GM19372 (cell line): ENCODE measurements around the gene ARHGAP4.
A peak's percentile ranks its signal among the peaks of the same experiment; 100 is the strongest.

Experiments used
- ATAC-seq: cut with Tn5 transposase; IDR thresholded peaks from one replicate; pipeline ENCODE4 v1.9.1; 2021; ENCODE audit warnings: mild to moderate bottlenecking, low read depth, moderate library complexity; ENCODE audit not compliant: unreplicated experiment

Gene ARHGAP4

GRCh38 chrX:153928846-153929245 is 2.8 kb upstream of the ARHGAP4 start:
- ATAC-seq = no peak

- peak; percentile 74 for ATAC-seq
These were observed 2.1 kb upstream of the ARHGAP4 start for GRCh38 chrX:153927922-153928760.

GRCh38 chrX:153927672-153927921 is 1.5 kb upstream of the ARHGAP4 start:
- no peak for ATAC-seq

DNA sequence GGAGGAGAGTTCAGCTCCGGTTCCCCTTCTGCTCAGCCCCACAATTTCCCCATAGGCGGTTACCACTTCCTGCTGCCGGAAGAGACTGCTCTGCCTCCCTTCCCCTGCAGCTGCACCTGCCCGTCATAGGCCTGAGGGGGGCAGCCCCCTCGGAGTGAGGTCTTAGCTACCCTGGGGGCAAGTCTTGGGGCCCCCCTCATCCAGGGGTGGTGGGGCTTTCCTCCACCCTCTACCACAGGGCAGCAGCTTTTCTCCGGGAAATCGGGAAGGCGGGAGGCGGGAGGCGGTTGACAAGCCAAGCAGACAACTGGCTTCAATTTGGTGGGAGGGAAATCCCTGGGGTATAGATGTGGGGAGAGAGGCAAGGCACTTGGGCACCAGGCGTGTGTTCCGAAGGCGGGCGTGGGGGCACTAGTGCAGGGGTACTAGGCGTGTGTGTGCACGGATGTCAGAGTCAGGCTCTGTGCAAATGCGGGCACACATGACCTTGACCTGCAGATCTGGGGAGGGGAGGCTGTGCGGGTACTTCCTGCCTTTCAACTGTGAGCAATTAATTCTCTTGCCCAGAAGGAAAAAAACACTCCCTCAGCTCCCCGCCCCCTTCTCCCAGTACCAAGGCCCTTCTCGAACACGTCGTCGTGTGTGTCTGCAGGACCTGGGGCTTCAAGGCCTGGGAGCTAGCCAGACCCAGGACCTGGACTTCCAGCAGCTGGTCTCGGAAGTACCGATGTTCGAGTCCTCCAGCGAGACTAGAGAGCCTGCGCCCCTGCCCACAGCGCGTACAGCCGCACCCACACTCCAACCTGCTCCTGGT is 1.0 kb upstream of the ARHGAP4 start:
- ATAC-seq = peak; percentile 30

DNA sequence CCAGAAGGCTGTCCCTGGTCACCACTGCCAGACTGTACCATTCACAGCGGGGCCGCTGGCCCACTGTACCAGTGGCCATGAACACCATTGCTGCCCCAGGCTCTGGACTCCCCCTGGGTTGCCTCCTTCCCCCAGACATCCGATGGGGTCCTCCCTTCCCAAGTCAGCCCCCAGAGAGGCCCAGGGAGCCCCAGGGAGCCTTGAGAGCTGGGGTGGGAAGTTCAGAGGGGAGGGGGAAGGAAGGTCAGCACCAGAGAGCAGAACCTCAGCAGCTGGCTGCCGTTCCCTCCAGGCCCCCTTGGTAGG is 441 bp upstream of the ARHGAP4 start:
- peak; percentile 1 for ATAC-seq

DNA sequence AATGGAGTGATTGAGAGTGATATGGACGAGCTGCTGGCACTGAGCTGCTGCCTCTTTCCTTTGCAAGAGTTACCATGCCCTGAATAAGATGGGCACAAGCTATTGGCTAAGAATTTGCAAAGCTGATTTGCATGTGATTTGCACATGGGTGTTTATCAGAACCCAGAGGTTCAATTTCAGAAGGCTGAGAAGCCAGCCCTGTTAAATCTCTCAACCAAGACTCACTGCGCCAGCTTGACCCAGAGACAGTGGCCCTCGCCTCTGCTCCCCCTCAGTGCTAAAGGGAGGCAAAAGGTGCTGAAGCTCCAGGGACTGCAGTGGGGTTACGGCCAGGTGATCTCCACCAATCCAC is 701 bp downstream of the ARHGAP4 start:
- no peak for ATAC-seq

DNA sequence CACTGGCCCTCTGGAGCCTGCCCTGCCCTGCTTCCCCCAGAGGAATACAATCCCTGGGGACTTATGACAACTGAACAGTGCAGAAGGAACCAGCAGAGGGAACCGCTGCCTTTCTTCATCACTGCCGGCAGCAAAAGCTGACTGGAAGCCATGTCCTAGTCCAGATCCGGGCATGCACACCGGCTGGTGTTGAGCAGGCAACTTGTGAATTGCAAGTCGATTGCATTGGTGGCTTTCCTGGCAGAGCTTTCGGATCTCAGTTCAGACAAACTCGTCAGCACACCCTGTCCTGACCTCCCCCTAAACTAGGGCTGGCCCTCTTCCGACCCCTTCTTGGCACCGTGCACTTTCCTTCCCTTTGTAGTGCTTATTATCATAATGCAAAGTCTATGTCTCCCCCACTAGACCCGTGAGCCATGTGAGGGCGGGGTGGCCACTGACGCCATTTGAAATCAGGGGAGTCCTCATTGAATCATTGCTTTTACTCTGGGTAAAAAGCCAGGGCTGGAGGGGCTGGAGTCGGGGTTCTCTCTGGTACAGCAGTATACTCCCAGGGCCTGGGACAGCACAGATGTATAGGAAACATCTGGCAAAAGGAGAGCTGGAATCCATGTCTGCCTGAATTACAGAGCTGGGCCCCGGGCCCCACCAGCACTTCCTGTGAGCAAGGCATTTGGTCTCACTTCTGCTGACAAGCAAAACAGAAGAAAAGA is 1.8 kb downstream of the ARHGAP4 start:
- no peak for ATAC-seq

DNA sequence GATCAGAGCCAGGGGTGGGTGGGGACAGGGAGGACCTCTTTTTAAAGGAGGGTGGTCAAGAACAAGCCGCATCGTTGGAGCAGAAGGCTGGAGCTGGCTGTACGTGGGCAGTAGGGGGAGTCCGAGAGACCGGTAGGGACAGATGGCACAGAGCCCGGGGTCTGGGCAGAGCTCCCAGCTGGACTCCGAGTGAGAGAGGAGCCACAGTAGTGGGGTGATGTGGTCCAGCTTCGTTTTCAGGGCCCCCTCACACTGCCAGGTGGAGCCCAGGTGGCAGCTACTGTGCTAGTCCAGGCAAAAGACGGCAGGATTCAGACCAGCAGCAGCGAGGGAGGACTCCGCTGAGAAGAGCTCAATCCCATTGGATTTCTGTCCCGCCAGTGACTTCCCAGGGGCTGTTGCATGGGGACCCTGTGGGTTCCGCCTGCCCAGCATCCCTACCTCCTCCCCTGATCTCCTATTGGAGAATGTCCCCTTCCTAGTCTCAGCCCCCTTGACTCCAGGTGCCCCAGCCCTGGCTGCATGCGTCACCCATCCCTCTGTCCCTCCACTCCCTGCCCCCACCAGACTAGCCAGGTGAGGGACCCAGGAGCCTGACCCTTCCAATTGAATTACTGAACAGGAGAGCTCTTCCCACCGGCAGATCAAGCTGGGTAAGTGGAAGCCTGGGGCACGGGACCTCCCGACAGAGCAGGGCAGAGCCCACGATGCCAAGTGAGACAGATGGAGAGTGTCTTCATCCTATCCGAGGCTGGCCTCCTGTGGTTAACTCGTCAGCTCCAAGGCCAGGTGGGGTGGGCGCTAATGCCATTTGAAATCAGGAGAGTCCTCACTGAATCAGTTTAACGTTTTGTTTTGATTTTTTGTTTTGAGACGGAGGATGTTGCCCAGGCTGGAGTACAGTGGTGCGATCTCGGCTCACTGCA is 2.9 kb downstream of the ARHGAP4 start:
- no peak for ATAC-seq

GRCh38 chrX:153921511-153922446 is 4.3 kb downstream of the ARHGAP4 start:
- ATAC-seq = no peak

DNA sequence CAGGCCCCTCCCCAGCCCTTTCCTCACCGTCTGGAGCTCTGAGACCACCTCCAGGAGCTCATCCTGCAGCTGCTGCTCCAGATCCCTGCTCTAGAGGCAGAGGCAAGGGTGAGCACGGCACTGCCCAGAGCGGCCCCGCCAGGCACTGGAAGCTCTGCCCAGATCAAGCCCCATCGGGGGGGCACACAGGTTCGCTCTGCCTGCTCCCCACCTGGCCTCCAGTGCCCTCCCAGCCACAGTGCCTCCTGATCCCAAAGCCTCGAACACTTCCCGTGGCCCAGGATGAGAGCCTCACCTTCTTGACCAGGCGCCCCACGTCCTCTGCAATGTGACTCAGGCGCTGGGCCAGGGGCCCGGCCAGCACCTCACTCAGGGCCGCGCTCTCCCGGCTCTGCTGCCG is 5.0 kb downstream of the ARHGAP4 start:
- no peak for ATAC-seq

DNA sequence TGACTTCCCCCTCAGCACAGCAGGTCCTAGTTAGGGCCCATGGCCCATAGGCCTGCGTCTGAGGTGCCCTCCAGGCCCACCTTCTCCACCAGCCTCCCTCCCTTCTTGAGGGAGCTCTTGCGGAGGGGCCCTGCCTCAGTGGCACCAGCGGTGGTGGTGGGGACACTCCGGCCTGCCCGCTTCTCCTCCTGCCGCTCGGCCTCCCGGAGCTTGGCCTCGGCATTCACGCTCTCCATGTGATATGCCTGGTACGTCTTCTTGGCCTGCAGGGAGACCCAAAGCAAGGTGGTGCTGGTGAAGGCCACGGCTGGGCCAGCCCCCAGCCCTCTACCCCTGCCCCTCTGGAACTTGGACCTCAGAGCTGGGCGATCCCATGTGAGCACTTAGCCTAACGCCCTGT is 5.5 kb downstream of the ARHGAP4 start:
- ATAC-seq = no peak

DNA sequence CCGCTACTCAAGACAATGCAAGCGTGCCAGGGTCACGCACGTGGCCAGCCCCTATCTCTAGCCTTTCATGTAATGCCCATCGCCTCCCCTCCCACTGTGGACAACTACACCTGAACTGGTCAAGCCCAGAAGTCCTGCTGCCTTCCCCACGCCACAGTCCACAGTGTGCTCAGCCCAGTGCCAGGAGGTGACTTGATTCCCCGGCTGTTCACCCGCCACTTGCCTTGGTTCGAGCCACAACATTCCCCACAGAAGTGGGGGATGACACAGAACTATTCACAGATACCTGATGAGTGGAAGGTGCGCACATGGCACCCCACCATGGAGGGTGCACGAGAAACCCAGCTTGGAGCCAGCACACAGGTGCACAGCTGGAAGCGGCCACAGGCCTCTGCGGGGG is 6.8 kb downstream of the ARHGAP4 start:
- no peak for ATAC-seq

DNA sequence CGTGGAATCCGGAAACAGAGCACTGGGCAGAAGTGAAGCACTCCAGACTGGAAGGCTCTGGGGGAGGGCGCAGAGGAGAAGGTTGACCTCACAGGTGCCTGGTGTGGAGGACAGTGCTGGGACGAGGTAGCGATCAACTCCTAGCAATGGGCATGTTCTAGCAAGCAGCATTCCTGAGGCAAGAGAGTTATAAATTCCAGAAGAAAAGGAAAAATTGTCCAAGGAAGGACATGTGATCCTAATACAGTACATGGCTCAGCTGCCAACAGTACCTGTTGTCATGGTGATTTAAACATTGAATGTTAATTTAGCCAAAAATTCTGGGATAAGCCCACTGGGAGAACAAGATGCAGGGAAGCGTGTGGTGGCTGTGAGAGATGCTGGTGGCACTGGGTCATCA is 8.2 kb downstream of the ARHGAP4 start:
- no peak for ATAC-seq

DNA sequence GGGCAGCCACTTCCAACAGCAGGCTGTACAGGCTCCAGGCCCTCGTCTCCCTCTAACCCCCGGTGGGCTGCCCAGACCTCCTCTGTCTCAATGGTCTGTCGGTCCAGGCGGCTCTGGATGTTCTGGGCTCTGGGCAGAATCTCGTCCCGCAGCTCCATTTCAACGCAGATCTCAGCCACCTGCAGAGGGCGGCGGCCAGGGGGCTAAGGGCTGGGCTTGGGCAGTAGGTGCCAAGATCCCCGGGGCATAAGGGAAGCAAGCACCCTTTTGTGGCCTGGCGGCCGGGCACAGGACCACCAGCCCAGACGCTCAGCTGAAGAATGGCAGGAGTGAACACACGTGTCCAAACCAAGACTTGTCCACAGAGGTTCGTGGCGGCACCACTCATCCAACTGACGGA is 12.4 kb downstream of the ARHGAP4 start:
- no peak for ATAC-seq

DNA sequence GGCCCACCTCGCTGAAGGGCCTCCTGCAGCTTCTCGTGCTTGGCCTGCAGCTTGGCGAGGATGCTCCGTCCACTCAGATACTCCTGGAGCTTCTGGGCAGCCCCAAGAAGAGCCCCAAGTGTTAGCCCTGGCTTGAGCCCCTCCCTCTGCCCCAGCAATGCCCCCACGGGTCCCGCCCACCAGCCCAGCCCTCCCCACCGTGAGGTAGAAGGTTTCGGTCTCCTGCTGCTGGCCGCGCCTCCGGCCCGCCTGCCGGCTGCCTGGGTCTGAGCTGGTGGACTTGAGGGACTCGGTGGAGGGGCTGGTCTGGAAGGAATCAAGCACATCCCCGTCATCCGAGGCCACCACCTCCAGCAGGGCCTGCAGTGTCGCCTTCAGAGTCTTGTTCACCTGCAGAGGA is 12.9 kb downstream of the ARHGAP4 start:
- ATAC-seq = no peak

DNA sequence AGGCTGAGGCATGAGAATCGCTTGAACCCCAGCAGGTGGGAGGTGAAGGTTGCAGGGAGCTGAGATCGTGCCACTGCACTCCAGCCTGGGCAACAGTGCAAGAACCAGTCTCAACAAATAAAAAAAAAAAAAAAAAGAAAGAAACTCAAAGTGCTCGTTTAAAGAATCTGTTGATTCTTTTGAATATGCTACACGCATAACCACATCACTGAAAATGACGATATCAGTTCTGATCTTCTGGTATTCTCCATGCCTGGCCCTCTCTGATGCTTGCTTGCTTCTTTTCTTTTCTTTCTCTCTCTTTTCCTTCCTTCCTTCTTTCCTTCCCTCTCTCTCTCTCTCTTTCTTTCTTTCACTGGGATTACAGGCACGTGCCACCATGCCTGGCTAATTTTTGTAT is 14.3 kb downstream of the ARHGAP4 start:
- no peak for ATAC-seq

DNA sequence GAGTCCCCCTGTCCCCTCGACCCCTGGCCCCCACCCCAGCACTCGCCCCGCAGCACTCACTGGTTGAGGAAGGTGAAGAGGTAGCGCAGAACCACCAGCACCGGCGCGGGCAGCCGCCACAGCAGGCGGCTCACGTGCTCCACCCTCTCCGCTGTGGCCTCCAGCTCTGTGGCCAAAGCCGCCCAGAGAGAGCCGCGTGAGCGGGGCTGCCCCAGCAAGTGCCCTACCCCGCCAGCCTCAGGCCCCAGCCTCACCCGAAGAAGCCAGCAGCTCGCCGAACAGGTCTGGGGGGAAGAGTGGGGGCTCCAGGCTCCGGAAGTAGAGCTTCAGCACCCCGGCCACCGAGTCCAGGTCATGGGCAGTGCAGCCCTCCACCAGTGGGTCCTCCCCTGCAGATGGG is 15.6 kb downstream of the ARHGAP4 start:
- no peak for ATAC-seq

DNA sequence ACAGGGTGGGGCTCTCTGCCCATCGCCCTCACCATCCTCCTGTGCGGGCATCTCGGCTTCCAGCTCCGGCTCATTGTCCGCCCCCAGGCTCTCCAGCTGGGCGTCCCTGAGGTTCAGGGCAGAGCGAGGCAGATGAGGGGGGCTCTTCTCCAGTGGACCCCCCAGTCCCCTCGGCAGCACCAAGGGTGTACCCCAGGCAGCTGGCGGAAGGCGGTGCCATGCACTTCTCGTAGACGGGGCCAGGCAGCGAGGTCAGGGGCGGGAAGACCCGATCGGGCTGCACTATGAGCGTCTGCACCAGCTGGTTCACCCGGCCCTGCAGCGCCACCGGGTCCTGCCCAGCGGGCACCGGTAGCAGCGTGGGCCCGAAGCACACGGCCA is 16.1 kb downstream of the ARHGAP4 start:
- ATAC-seq = no peak

DNA sequence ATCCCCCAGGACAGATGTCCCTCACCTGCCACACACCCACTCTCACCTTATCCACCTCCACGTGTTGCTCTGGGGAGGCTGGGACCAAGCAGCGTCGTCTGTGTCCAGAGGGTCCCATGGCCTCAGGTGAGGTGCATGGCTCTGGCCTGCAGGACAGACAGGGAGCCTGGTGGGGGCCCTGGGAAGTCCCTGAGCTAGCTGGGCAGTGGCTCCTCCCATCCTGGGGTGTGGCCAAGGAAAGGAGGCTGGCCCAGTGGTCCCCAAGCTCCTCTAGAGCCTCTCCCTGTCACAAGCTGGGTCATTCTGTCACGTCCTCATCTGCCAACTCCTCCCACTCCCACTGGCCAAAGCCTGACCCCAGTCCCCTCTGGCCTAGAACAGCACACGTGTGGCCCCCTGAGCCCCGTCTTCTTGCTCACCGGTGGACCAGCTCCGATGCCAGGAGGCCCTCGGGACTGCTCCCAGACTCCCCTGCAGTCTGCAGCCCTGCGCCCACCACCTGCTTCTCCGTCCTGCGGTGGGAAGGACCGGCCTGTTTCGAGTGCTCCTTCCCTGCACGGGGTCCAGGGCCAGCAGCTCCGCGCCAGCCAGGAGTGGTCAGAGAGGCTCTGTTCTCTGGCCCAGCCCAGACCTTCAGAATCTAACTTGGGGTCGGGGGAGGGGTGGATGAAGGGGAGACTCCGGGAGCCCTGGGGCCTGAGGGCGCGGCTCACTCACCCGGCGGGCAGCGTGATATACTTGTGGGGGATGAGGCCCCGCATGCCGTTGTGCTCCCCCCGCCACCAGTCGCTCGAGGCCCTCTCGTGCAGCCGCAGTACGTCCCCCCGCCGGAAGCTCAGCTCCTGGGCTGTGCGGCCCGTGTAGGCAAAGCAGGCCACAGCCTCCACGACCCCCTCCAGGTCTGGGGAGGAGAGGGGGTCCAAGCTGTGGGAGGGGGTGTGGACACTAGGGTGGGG is 16.8 kb downstream of the ARHGAP4 start:
- no peak for ATAC-seq
